ENCODE results near the gene INTS1.
"Not testable (repeated sequence)": the region's sequence is repeated elsewhere in the genome, so short reads cannot be mapped to it uniquely, and the experiment has no call there.

Gene INTS1

DNA sequence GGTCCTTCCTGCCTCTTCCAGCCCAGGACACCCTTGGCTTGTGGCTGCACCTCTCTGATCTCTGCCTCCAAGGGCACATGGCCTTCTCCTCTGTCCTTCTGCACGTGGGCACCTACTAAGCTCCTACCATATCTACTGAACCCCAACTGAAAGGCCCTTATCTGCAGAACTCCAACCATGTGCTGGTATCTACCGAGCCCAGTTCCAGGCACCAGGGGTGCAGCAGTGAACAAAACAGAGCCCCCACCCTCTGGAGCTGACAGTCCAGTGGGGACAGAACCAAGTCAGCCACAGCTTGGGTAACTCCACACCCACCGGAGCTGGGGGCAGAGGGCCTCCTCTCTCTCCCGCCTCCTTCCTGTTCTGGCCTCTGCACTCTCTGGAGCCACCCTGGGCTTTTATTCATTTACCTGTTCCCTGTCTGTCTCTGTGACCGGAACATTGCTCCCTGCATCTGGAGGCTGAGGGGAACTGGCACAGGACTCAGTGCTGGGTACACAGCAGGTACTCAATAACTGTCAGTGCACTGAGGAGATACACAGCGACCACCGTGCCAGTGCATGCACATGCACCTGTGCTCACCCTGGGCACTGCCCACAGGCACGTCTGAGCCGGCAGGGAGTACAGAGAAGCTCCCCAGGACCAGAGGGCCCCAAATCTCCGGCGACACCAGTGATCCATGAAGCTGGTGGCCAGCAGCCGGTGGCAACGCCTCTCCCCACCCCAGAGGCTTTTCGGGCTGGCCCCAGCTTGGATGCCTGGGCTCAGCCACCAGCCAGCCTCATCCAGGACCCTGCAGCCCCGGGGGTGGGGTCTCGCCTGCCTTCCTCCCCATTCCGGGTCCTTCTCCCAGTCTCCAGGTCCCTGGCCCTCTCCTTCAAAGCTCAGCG is 46.9 kb downstream of the INTS1 start:
- H3K9me3 ChIP-seq (ENCODE audit: control insufficient read depth, insufficient read depth, low read length) = no peaks in the 10 kb centered on the region
- H3K9ac ChIP-seq (ENCODE audit: low read depth, low read length) = peak overlapping the region; percentile 65; the same call in 1 of the 2 replicates
- peaks cover 21% of the 10 kb centered on the region for H3K4me1 ChIP-seq (ENCODE audit: insufficient read depth, low read length)
- H3K36me3 ChIP-seq (ENCODE audit: insufficient read depth, low read length) = no peaks in the 10 kb centered on the region

GRCh38 chr7:1455955-1456354 is 48.2 kb downstream of the INTS1 start:
- H3K9ac ChIP-seq (ENCODE audit: low read depth, low read length) = no peak overlapping the region
- H3K4me1 ChIP-seq (ENCODE audit: insufficient read depth, low read length) = peaks cover 9% of the 10 kb centered on the region; the same call in 1 of the 2 replicates

GRCh38 chr7:1455241-1455939 is 48.8 kb downstream of the INTS1 start:
- Histone ChIP-seq H3K36me3 (ENCODE audit: insufficient read depth, low read length) (no peaks in the 10 kb centered on the region), H3K9me3 (ENCODE audit: control insufficient read depth, insufficient read depth, low read length) (no peaks in the 10 kb centered on the region), H3K4me1 (ENCODE audit: insufficient read depth, low read length) (peaks cover 9% of the 10 kb centered on the region; the same call in 1 of the 2 replicates), H3K9ac (ENCODE audit: low read depth, low read length) (no peak overlapping the region)

More at GRCh38 chr7:1455955-1456354, 48.2 kb downstream of the INTS1 start:
- Histone ChIP-seq H3K9me3 (ENCODE audit: control insufficient read depth, insufficient read depth, low read length) (no peaks in the 10 kb centered on the region), H3K36me3 (ENCODE audit: insufficient read depth, low read length) (no peaks in the 10 kb centered on the region)

DNA sequence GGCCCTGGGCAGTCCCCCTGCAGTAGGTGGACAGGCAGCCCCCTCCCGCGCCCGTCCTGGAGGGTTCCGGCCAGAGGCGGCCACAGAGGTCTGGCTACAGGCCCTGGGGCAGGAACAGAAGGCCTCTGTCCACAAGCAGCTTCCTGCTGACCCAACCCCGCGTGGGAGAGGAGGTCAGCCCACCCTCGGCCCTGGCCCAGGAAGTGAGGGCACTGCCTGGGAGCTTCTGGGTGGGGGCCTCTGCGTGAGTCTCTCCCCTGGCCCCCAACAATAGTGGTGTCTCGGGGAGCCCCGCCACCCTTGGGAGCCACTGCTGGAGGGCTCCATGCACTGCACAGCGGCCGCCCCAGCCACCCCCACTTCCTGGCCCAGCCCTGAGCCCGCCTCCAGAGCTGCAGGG is 49.6 kb downstream of the INTS1 start:
- Histone ChIP-seq H3K9ac (ENCODE audit: low read depth, low read length) (no peak overlapping the region), H3K4me1 (ENCODE audit: insufficient read depth, low read length) (peaks cover 9% of the 10 kb centered on the region; the same call in 1 of the 2 replicates), H3K36me3 (ENCODE audit: insufficient read depth, low read length) (no peaks in the 10 kb centered on the region), H3K9me3 (ENCODE audit: control insufficient read depth, insufficient read depth, low read length) (no peaks in the 10 kb centered on the region)

GRCh38 chr7:1452205-1452604 is 52.0 kb downstream of the INTS1 start:
- Histone ChIP-seq H3K9me3 (ENCODE audit: control insufficient read depth, insufficient read depth, low read length) (no peaks in the 10 kb centered on the region), H3K9ac (ENCODE audit: low read depth, low read length) (no peak overlapping the region), H3K36me3 (ENCODE audit: insufficient read depth, low read length) (no peaks in the 10 kb centered on the region), H3K4me1 (ENCODE audit: insufficient read depth, low read length) (peaks cover 9% of the 10 kb centered on the region; the same call in 1 of the 2 replicates)

GRCh38 chr7:1450987-1451386 is 53.2 kb downstream of the INTS1 start:
- Histone ChIP-seq H3K9ac (ENCODE audit: low read depth, low read length) (no peak overlapping the region), H3K9me3 (ENCODE audit: control insufficient read depth, insufficient read depth, low read length) (no peaks in the 10 kb centered on the region), H3K36me3 (ENCODE audit: insufficient read depth, low read length) (no peaks in the 10 kb centered on the region), H3K4me1 (ENCODE audit: insufficient read depth, low read length) (peaks cover 4% of the 10 kb centered on the region; the same call in 1 of the 2 replicates)

GRCh38 chr7:1450431-1450830 is 53.8 kb downstream of the INTS1 start:
- no peaks in the 10 kb centered on the region for H3K9me3 ChIP-seq (ENCODE audit: control insufficient read depth, insufficient read depth, low read length)
- H3K9ac ChIP-seq (ENCODE audit: low read depth, low read length) = no peak overlapping the region
- peaks cover 4% of the 10 kb centered on the region; the same call in 1 of the 2 replicates for H3K4me1 ChIP-seq (ENCODE audit: insufficient read depth, low read length)
- no peaks in the 10 kb centered on the region for H3K36me3 ChIP-seq (ENCODE audit: insufficient read depth, low read length)

GRCh38 chr7:1449951-1450350 is 54.2 kb downstream of the INTS1 start:
- no peak overlapping the region for H3K9ac ChIP-seq (ENCODE audit: low read depth, low read length)
- H3K4me1 ChIP-seq (ENCODE audit: insufficient read depth, low read length) = peaks cover 3% of the 10 kb centered on the region; the same call in 1 of the 2 replicates
- H3K9me3 ChIP-seq (ENCODE audit: control insufficient read depth, insufficient read depth, low read length) = no peaks in the 10 kb centered on the region
- H3K36me3 ChIP-seq (ENCODE audit: insufficient read depth, low read length) = no peaks in the 10 kb centered on the region; the same call in 1 of the 2 replicates

- Histone ChIP-seq H3K9ac (ENCODE audit: low read depth, low read length) (no peak overlapping the region), H3K4me1 (ENCODE audit: insufficient read depth, low read length) (no peaks in the 10 kb centered on the region; the same call in 1 of the 2 replicates), H3K9me3 (ENCODE audit: control insufficient read depth, insufficient read depth, low read length) (no peaks in the 10 kb centered on the region), H3K36me3 (ENCODE audit: insufficient read depth, low read length) (no peaks in the 10 kb centered on the region; the same call in 1 of the 2 replicates)
These were observed 54.7 kb downstream of the INTS1 start for GRCh38 chr7:1449501-1449900.

DNA sequence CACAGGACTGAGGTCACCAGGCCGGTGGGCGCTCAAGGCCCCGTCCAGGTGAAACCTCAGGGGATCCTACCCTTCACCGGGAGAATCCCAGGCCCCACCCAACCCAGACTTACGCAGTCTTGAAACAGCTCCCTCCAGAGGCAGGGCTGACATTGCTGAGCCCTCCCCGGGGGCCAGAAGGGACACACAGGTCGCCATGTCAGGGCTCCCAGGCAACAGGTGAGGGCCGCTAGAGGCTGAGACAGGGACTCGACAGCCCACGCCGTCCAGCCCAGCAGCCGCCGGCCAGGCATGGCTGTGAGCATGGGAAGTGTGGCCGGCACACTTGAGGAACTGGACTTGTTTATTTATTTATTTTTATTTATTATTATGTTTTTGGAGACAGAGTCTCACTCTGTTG is 55.2 kb downstream of the INTS1 start:
- H3K9ac ChIP-seq (ENCODE audit: low read depth, low read length) = no peak overlapping the region
- no peaks in the 10 kb centered on the region; the same call in 1 of the 2 replicates for H3K36me3 ChIP-seq (ENCODE audit: insufficient read depth, low read length)
- H3K4me1 ChIP-seq (ENCODE audit: insufficient read depth, low read length) = no peaks in the 10 kb centered on the region
- no peaks in the 10 kb centered on the region for H3K9me3 ChIP-seq (ENCODE audit: control insufficient read depth, insufficient read depth, low read length)

DNA sequence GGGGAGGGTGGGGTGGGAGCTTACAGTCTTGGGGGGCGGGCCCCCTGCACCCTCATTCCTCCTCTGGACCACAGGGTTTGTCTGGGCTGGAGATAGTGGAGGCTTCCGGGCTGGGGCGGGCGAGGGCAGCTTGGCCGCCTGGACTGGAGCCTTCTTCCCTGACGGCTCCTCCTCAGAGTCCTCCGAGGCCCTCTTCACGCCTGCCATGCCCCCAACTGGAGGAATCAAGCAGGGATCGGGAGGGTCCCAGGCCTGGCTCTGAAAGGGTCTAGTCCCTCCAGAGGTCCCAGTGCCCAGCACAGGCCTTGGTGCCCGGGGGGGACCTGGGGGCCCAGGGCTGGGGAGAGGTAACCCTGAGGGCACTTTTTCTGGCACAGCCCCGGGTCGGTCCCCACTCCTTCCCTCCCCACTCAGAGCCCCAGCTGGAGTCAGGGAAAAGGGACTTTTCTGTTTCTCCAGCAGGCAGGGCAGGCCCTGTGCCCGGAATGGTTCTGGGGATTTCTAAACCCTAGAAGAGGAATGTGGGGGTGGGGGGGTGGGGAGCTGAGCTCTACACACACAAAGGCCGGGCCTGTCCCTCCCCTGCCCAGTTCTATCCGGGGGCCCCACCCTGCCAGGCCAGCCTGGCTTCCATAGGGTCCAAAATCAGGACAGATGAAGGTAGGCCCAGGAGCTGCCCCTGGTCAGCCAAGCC is 56.5 kb downstream of the INTS1 start:
- H3K9ac ChIP-seq (ENCODE audit: low read depth, low read length) = no peak overlapping the region
- H3K9me3 ChIP-seq (ENCODE audit: control insufficient read depth, insufficient read depth, low read length) = no peaks in the 10 kb centered on the region
- H3K4me1 ChIP-seq (ENCODE audit: insufficient read depth, low read length) = no peaks in the 10 kb centered on the region
- no peaks in the 10 kb centered on the region; the same call in 1 of the 2 replicates for H3K36me3 ChIP-seq (ENCODE audit: insufficient read depth, low read length)

GRCh38 chr7:1447112-1447511 is 57.1 kb downstream of the INTS1 start:
- Histone ChIP-seq H3K9me3 (ENCODE audit: control insufficient read depth, insufficient read depth, low read length) (no peaks in the 10 kb centered on the region), H3K9ac (ENCODE audit: low read depth, low read length) (no peak overlapping the region), H3K36me3 (ENCODE audit: insufficient read depth, low read length) (no peaks in the 10 kb centered on the region; the same call in 1 of the 2 replicates), H3K4me1 (ENCODE audit: insufficient read depth, low read length) (no peaks in the 10 kb centered on the region)

DNA sequence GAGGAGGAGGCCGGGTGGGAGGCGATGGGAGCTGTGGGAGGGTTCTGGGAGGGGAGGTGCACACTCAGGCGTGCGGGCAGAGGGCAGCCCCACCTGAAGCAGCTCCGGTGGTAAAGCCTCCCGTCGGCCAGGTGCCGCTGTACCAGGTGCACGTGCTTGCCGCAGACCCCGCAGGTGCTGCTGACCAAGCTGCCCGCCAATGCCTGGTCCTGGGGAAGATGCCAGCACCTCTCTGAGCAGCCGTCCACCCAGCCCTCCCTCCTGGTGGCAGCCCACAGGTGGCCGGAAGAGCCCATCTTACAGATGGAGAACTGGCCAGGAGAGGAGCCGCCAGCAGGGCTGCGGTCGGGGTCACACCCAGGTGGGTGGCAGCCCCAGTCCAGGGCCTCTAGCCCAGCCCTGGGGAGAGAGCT is 57.6 kb downstream of the INTS1 start:
- no peaks in the 10 kb centered on the region; the same call in 1 of the 2 replicates for H3K36me3 ChIP-seq (ENCODE audit: insufficient read depth, low read length)
- no peak overlapping the region for H3K9ac ChIP-seq (ENCODE audit: low read depth, low read length)
- H3K9me3 ChIP-seq (ENCODE audit: control insufficient read depth, insufficient read depth, low read length) = no peaks in the 10 kb centered on the region
- no peaks in the 10 kb centered on the region for H3K4me1 ChIP-seq (ENCODE audit: insufficient read depth, low read length)

DNA sequence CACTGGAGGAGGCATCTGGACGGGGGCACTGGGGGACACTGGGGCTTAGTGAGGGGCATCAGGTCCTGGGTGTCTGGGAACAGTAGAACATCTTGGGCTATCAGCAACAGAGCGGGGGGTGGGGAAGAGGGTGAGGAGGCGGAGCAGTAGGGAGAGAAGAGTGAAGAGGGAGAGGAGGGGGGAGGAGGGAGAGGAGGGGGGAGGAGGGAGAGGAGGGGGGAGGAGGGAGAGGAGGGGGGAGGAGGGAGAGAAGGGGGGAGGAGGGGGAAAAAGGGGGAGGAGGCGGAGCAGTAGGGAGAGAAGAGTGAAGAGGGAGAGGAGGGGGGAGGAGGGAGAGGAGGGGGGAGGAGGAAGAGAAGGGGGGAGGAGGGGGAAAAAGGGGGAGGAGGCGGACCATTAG is 58.2 kb downstream of the INTS1 start:
- not testable (repeated sequence) for H3K9ac ChIP-seq (ENCODE audit: low read depth, low read length)

More for the DNA sequence above, 58.2 kb downstream of the INTS1 start:
- not testable (repeated sequence) for H3K36me3 ChIP-seq (ENCODE audit: insufficient read depth, low read length); H3K4me1 ChIP-seq (ENCODE audit: insufficient read depth, low read length); H3K9me3 ChIP-seq (ENCODE audit: control insufficient read depth, insufficient read depth, low read length)
